ENCODE results near the gene NANOS1.

The NANOS1 gene

DNA sequence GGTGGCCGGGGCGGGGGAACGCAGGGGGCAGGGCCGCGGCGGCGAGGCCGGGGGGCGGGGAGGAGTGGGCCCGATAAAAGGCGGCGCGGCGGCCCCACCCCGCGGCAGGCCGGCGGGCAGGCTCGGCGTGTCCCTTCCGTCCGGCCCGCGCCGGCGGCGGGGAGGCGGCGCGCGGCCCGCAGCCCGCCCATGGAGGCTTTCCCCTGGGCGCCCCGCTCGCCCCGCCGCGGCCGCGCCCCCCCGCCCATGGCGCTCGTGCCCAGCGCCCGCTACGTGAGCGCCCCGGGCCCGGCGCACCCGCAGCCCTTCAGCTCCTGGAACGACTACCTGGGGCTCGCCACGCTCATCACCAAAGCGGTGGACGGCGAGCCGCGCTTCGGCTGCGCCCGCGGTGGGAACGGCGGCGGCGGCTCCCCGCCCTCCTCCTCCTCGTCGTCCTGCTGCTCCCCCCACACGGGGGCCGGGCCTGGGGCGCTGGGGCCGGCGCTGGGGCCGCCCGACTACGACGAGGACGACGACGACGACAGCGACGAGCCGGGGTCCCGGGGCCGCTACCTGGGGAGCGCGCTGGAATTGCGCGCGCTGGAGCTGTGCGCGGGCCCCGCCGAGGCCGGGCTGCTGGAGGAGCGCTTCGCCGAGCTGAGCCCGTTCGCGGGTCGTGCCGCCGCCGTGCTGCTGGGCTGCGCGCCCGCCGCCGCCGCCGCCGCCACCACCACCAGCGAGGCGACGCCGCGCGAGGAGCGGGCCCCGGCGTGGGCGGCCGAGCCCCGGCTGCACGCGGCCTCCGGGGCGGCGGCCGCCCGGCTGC lies at the start of gene NANOS1:
NANOS1 (plus strand) TSS at position 102 of the 808 bp plus-strand sequence; CDS start at position 190, 88 bp downstream.
- DNase-seq, result no peak

DNA sequence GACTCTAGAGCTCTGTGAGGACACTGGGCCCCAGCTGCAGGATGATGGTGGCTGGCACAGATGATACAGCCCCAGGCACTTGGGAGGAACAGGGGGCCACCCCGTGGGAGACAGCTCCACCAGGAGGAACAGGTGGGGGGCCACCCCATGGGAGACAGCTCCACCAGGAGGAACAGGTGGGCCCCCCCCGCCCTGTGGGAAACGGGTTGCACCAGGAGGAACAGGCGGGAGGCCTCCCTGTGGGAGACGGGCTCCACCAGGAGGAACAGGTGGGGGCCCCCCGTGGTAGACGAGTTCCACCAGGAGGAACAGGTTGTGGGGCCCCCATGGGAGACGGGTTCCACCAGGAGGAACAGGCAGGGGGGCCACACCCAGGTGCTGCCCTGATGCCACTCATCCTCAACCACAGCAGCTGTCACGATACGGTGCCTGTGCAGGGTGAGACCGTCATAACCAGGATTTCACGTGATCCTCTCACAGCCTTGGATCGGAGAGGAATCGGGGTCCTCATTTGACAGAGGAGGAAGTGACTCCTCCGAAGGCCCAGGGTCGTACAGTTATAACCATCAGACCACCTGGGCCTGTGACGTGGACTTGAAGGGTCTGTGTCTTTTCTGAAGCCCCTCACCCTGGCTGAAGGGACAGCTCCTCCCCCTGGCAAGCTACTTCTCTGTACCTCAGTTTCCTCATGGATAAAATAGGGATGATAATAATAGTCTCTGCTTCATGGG lies 49.2 kb upstream of the NANOS1 start:
- no peak for DNase-seq

- DNase-seq, result no peak
Observed at GRCh38 chr10:118980870-118981269, 48.6 kb upstream of the NANOS1 start.

- no peak for DNase-seq
Observed at GRCh38 chr10:118981946-118982345, 47.6 kb upstream of the NANOS1 start.

- DNase-seq, result no peak
Observed at GRCh38 chr10:118982366-118982765, 47.1 kb upstream of the NANOS1 start.

DNA sequence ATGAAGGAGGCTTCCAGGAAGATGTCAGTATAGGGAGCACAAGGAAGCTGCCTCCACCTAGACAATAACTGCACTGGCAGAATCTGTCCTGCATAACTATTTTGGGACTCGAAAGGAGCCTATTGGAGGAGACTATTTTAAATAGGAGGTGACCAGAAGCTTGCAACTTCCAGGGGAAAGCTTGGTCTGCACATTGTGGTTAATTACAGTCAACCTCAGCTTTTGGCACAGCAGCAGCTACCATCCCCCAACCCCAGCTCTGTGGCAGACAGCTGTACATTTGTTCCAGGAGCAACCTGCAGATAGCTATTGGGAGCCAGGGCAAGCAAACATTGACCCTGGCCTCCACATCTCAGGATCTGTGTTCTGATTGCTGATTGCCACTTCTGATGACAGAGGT lies 46.3 kb upstream of the NANOS1 start:
- DNase-seq, result no peak

DNA sequence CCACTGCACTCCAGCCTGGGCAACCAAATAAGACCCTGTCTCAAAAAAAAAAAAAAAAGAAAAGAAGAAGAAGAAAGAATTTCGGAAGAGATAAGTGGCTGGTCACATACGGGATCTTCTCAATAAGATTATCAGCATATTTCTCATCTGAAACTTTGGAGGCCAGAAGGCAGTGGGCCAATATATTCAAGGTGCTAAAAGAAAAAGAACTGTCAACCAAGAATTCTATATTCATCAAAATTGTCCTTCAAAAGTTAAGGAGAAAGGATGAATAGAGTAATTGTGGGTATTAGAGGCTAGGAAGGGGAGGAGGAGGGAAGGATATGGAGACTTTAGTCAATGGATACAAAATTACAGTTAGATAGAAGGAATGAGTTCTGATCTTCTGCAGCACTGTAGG lies 43.9 kb upstream of the NANOS1 start:
- no peak for DNase-seq

DNA sequence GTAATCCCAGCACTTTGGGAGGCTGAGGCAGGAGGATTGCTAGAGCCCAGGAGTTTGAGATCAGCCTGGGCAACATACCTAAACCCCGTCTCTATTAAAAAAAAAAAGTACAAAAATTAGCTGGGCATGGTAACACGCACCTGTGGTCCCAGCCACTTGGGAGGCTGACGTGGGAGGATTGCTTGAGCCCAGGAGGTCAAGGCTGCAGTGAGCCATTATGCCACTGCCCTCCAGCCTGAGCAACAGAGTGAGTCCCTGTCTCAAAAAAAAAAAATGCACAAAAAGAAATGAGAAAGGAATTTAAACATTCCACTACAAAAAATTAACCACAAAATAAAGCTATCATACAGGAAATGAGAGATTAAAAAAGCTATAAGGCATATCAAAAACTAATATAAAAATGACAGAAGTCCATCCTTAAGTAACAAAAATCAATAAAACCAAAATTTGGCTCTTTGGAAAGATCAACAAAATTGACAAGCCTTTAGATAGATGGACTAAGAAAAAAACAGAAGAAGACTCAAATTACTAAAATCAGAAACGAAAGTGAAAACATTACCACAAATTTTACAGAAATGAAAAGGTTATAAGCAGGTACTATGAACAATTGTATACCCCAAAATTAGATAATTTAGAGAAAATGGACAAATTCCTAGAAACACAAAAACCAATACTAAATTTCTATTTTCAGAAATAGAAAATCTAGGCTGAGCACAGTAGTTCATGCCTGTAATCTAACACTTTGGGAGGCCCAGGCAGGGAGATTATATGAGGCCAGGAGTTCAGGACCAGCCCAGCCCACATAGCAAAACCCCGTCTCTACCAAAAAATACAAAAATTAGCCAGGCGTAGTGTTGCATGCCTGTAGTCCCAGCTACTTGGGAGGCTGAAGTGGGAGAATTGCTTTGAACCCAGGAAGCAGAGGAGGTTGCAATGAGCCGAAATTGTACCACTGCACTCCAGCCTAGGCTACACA lies 42.4 kb upstream of the NANOS1 start:
- no peak for DNase-seq

GRCh38 chr10:118990326-118990725 lies 39.2 kb upstream of the NANOS1 start:
- no peak for DNase-seq

- no peak for DNase-seq
Observed at GRCh38 chr10:118992496-118992895, 37.0 kb upstream of the NANOS1 start.

- no peak for DNase-seq
Observed at GRCh38 chr10:118993214-118993613, 36.3 kb upstream of the NANOS1 start.

GRCh38 chr10:118994321-118994720 lies 35.2 kb upstream of the NANOS1 start:
- no peak for DNase-seq

DNA sequence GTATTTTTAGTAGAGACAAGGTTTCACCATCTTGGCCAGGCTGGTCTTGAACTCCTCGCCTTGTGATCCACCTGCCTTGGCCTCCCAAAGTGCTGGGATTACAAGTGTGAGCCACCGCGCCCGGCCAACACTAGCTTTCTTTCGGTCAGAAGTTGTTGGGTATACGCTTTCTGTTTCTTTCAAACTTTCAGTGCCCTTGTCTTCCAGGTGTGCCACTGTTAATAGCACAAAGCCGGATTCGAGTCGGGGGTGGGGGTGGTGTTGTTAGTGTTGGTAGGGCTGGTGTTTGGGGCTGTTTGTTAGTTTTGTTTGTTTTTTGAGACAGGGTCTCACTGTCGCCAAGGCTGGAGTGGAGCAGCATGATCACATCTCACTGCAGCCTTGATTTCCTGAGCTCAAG lies 33.8 kb upstream of the NANOS1 start:
- DNase-seq, result no peak

DNA sequence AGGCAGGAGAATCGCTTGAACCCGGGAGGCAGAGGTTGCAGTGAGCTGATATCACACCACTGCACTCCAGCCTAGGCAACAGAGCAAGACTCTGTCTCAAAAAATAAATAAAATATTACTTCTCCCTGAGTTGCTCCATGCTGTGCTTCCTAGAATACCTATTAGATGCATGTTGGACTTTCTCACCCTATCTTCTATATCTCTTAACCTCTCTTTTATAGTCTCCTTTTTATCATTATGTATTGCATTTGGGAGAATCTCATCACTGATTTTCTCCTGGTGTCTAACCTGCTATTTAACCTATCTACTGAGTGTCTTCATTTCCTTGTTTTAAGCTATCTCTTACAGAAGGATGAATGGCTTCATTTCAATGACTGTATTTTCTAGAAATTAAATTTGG lies 32.1 kb upstream of the NANOS1 start:
- no peak for DNase-seq

DNA sequence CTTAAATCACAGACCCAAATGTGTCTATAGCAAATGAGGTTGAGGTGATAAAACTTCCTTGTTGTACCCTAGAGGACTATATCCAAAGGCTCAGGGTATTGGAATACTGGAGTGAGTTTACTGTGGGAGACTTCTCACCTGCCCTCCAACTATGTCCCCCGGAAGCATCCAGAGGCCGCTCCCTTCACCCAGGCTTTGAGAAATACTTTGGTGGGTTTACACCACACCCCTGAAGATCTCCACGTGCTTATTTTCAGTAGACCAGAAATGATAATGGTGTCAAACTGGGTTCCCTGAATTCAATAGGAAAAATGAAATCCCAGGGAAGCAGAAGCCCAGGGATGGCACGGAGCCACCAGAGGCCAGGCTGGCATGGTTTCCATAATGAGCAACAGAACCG lies 31.3 kb upstream of the NANOS1 start:
- DNase-seq, result no peak

DNA sequence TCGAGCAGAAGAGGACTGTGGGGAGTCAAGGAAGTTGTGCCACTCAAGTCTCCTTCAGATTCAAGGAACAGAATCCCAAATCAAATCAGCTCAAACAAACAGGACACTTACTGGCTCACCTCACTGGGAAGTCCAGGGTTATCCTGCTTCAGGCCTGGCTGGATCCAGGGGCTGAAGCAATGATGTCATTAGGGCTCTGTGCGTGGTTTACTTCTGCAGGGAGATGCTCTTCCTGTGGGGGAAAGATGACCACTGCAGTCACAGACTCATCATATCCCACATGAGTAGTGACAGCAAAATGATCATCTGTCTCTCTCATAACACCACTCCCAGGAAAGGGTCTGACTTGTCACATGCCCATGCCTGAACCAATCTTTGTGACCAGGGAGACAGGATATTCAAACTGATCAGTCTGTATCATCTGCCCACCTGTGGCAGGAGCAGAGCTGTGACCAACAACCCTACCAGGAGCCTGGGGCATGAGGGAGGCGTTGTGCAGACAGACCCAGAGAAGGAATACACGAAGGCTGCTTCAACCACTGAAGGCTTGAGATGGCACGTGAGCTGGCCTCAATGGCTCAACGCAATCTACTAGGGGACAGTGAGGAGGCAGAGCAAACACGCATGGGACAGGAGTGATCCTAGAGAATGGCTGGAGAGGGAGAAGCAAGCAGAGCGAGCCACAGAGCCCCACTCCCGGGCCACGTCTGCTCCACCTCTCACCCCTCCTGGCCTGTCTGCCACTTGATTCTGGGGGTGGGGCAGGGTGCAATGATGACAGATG lies 27.6 kb upstream of the NANOS1 start:
- no peak for DNase-seq

DNA sequence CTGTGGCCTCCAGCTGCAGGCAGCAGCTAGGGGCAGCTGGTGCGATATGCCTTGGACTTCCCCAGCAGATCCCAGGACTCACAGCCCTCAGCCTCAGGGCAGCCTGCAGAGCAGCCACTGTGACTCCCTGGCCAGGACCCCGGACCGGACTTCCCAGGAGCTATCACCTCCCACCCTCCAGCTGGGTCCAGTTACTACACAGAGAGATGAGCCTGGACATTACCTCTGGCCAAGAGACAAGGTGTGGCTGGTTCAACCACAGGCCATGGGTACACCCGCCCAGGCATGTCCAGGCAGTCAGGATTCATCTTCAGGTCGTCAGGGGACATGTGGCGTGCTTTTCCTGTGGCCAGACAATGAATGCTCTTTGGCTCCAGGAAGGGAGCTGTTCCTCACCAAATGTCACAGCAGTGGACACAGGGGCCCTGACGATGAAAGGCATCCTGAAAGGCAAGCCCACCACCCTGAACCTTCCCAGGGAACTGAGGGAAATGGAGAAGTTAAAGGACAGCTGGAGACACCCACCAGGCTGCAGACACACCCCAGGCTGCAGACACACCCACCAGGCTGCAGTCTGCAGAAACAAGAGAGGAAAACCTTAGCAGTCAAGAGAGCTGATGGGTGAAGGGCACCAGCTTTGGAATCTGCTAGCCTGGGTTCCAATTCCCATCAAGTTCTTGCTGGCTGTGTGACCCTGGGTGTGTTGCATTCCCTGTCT lies 25.8 kb upstream of the NANOS1 start:
- no peak for DNase-seq

- DNase-seq, result no peak
Observed at GRCh38 chr10:119005362-119006043, 24.0 kb upstream of the NANOS1 start.

DNA sequence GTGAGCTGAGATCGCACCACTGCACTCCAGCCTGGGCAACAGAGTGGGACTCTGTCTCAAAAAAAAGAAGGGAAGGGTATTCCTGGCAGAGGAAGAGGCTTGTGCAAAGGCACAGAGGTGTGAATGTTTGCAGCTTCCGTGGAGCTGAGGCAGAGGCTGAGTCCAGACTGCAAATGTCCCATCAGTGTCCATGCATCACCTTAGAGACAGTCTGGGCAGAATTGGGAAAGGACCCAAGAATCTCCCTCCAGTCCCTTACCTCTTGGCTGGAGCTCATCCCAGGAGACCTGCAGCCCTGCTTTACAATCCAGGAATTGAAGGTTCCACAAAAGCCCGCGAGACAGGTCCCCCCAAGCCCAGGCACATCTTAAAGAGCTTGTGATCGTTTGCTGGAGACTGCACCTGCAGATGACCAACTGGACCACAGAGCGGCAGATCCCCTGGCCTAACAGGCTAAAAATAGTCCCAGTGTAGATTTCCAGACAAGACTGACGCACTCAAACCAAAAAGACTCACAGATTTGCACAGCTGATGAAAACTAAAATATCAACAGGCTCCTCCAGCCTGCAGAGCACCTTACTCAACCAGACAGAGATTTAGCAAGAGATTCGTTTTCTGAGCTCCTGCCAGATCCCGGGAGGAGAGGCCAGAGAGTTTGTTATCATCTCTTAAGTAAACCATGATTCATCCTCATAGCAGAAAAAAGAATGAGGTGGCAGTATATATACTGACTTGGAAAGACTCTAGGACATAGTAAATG lies 22.9 kb upstream of the NANOS1 start:
- DNase-seq, result no peak

DNA sequence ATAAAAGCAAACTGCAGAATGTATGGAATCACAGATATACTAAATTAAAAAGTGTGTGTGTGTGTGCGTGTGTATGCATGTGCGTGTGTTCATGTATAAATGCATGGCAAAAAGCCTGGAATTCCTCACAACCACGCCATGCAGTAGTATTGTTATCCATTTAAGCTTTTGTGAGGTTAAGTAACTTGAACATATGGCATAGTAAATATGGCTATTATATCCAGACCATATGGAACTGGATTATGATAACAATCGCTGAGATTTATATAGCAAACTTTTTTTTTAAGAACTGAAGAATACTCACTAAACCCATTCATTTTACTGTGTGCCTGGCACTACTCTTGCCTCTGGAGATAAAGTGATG lies 22.3 kb upstream of the NANOS1 start:
- no peak for DNase-seq

DNA sequence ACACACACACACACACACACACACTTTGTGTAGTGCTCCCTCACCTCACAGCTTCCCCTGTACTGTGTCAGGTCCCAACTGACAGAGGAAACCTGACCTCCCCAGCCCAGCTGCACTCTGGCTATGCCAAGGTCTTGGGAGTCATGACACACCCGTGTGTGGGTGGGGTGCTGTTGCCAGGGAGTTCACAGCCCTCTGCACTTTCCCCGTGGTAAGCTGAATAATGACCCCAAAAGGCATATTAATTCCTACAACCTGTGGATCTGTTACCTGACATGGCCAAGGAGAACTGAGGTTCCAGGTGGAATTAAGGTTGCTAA lies 8.9 kb upstream of the NANOS1 start:
- DNase-seq, result no peak
